HepG2 (cell line): ENCODE measurements around the gene IL17RB. TPM values are rescaled to one million over a fixed set of nuclear protein-coding genes. Genes with fewer than 3 reads are reported as not detected.

Experiments used
- ATAC-seq: fragments of 200-7000 bp; cut with Tn5 transposase; 3 replicates; pipeline ENCODE4 v1.9.1; 2020; ENCODE audit warnings: mild to moderate bottlenecking, moderate library complexity
- BruUV-seq: library from RNA; stranded (reverse); fragments of 400-500 nt; replicated peaks from 2 replicates; lab custom pipeline; 2021; lab: Mats Ljungman, UMichigan
- CTCF ChIA-PET: fragments of 300-600 bp; formaldehyde crosslinking; extraction: SDS; loops from one replicate; lab custom pipeline; 2021; ENCODE audit warnings: low total read pairs, inconsistent platforms, low intra/inter-chr PET ratio; lab: Yijun Ruan, JAX
- POLR2A ChIA-PET: fragments of 350-600 bp; sonication (Branson Sonifier 250); formaldehyde crosslinking; loops from one replicate; lab custom pipeline; 2020; ENCODE audit warnings: antibody characterized with exemption, inconsistent platforms; lab: Yijun Ruan, JAX
- DNase-seq: peaks from one replicate; pipeline ENCODE4 v3.0.0-alpha.2; 2015; ENCODE audit warnings: low spot score
- FAIRE-seq: peaks from 3 replicates; lab custom pipeline; 2011; peaks lifted over from hg19 to GRCh38; lab: Jason Lieb, UNC
- H2AFZ ChIP-seq: one replicate; pipeline ENCODE4 v1.6.1; 2011; ENCODE audit warnings: low read length, inconsistent platforms
- H3K27ac ChIP-seq: fragments of 300-600 bp; 3 replicates; pipeline ENCODE4 v1.8.0; 2011; ENCODE audit warnings: mixed run types, mild to moderate bottlenecking, mixed read lengths, low read length, inconsistent platforms; ENCODE audit not compliant: insufficient read depth; ENCODE audit errors: extremely low read length
- H3K27me3 ChIP-seq, 2 experiments: fragments of 200-600 bp in 1 of 2; 2 replicates in 1 of 2; 3 replicates in 1 of 2; pipeline versions ENCODE4 v1.6.0 to v1.8.0; 2011; ENCODE audit warnings: low read length in 2 of 2, mild to moderate bottlenecking in 2 of 2, moderate library complexity in 2 of 2, inconsistent platforms in 1 of 2; ENCODE audit not compliant: insufficient read depth in 2 of 2, control insufficient read depth in 1 of 2
- H3K36me3 ChIP-seq, 2 experiments: fragments of 200-600 bp in 1 of 2; replicated peaks in 1 of 2; 2 replicates in 1 of 2; 3 replicates in 1 of 2; pipeline versions ENCODE4 v1.5.1 to v1.8.0; 2011; ENCODE audit warnings: low read length in 2 of 2, inconsistent platforms in 1 of 2; ENCODE audit not compliant: insufficient read depth in 2 of 2, control insufficient read depth in 1 of 2
- H3K4me1 ChIP-seq: 2 replicates; pipeline ENCODE4 v1.5.1; 2012; ENCODE audit warnings: low read length, inconsistent platforms; ENCODE audit not compliant: insufficient read depth
- H3K4me2 ChIP-seq: 2 replicates; pipeline ENCODE4 v1.6.0; 2011; ENCODE audit warnings: low read depth, low read length, inconsistent platforms
- H3K4me3 ChIP-seq, 3 experiments: fragments of 200-600 bp in 1 of 3; sonication (generic), shearing (Covaris generic) in 1 of 3; replicated peaks in 1 of 3; 2 replicates each; pipeline ENCODE4 v1.5.1; 2011 to 2016; ENCODE audit warnings: low read length in 3 of 3, inconsistent platforms in 2 of 3, low read depth in 2 of 3, mild to moderate bottlenecking in 2 of 3, control low read depth in 1 of 3, mixed read lengths in 1 of 3; ENCODE audit not compliant: insufficient read depth in 1 of 3
- H3K79me2 ChIP-seq: one replicate; pipeline ENCODE4 v1.6.1; 2011; ENCODE audit warnings: low read length, inconsistent platforms; ENCODE audit not compliant: insufficient read depth
- H3K9ac ChIP-seq: 2 replicates; pipeline ENCODE4 v1.6.0; 2011; ENCODE audit warnings: mild to moderate bottlenecking, low read depth, low read length, inconsistent platforms; ENCODE audit not compliant: insufficient read depth
- H3K9me3 ChIP-seq: 2 replicates; pipeline ENCODE4 v1.5.1; 2012; ENCODE audit warnings: mild to moderate bottlenecking, low read length
- H4K20me1 ChIP-seq: 2 replicates; pipeline ENCODE4 v1.6.0; 2011; ENCODE audit warnings: inconsistent platforms, mild to moderate bottlenecking, low read length, moderate library complexity; ENCODE audit not compliant: insufficient read depth
- ETV5 ChIP-seq: IDR thresholded peaks from 2 replicates; pipeline ENCODE4 v1.6.1; 2018; ENCODE audit warnings: missing biosample characterization, missing genetic modification reagents, inconsistent platforms, borderline replicate concordance
- POLR2AphosphoS2 ChIP-seq: IDR thresholded peaks from 2 replicates; pipeline ENCODE4 v1.6.1; 2011; ENCODE audit warnings: low read depth, low read length, improper control_type of control experiment
- U2AF1 ChIP-seq: fragments of 200-400 bp; formaldehyde crosslinking; optimal IDR thresholded peaks from 2 replicates; pipeline ENCODE3; 2017; ENCODE audit warnings: mild to moderate bottlenecking, low read depth, low read length
- XRCC5 ChIP-seq: fragments of 200-400 bp; formaldehyde crosslinking; optimal IDR thresholded peaks from 2 replicates; pipeline ENCODE3; 2017; ENCODE audit warnings: mild to moderate bottlenecking, low read length
- WGBS: methylation state at CpG from one replicate; pipeline ENCODE4 v1.1.6; 2017; ENCODE audit warnings: low lambda C conversion rate; 5-methylcytosine and 5-hydroxymethylcytosine counted together
- in situ Hi-C: cut with HindIII; loops from 2 replicates; pipeline ENCODE4 v1.10.0; 2017; ENCODE audit warnings: low pct_unique_long_range_greater_than_20kb; ENCODE audit not compliant: extremely low pct_ligation_motif_present
- intact Hi-C: fragments of 100-400 bp; cut with micrococcal nuclease; formaldehyde crosslinking; loops from one replicate; pipeline ENCODE4 v1.10.0; 2022; ENCODE audit not compliant: unreplicated experiment
- polyA plus RNA-seq, 8 experiments: library from polyadenylated mRNA; depleted of rRNA in 3 of 8; stranded (reverse) in 7 of 8; unstranded in 1 of 8; fragments of >200 nt; fragmentation: Illumina TruSeq in 4 of 8; extraction: Trizol in 4 of 8; gene quantifications; 2 replicates each; pipeline versions ENCODE4 v1.2.1 to v1.2.3, GENCODE V29; 2011 to 2016; ENCODE audit warnings: low read depth in 4 of 8, missing spikeins in 1 of 8, mixed read lengths in 1 of 8; ENCODE audit not compliant: insufficient read depth in 1 of 8
- total RNA-seq, 5 experiments: library from RNA; depleted of rRNA; stranded (reverse); fragments of >200 nt; fragmentation: Illumina TruSeq; extraction: Trizol; gene quantifications; 2 replicates each; pipeline ENCODE4 v1.2.3, GENCODE V29; 2016; ENCODE audit warnings: low read depth in 1 of 5
- TF ChIP-seq, protein P1 (sequence below): sonication (generic); formaldehyde crosslinking; IDR thresholded peaks from 2 replicates; pipeline ENCODE4 v1.4.0; 2020; ENCODE audit warnings: missing genetic modification reagents
- TF ChIP-seq, protein P2 (sequence below): IDR thresholded peaks from 2 replicates; pipeline ENCODE4 v1.6.1; 2018; ENCODE audit warnings: missing genetic modification reagents

The IL17RB gene
- total and polyA plus RNA-seq, 2 of the 13 experiments (the other 11 are each of a cell fraction or from before 2014, with no cell fraction given): 130 to 190 TPM

DNA sequence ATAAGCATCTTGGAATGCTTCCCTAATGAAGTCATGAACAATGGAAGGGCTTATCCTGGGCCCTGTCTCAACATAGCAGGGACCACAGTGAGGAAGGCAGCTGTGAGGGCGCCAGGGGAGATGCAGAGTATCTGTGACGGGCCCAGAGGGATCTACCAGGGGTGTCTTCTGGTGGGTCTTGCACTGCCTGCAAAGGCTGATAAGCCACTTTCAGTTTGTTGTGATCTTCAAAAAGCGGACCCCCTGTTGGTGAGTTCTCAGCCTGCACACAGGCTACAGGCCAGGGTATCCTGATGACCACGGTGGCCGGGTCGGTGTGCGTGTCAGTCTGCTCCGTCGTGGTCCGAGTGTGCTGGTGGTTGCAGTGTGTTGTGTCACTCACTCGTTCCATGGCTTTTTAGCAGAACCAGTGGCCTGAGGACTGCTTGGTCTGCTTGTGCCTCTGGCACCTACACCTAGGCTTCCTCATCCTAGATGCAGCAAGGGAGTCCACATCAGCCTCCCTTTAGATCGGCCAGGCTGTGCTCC, 47.0 kb upstream of the IL17RB start (continued):
- TF ChIP-seq, protein P1, sequence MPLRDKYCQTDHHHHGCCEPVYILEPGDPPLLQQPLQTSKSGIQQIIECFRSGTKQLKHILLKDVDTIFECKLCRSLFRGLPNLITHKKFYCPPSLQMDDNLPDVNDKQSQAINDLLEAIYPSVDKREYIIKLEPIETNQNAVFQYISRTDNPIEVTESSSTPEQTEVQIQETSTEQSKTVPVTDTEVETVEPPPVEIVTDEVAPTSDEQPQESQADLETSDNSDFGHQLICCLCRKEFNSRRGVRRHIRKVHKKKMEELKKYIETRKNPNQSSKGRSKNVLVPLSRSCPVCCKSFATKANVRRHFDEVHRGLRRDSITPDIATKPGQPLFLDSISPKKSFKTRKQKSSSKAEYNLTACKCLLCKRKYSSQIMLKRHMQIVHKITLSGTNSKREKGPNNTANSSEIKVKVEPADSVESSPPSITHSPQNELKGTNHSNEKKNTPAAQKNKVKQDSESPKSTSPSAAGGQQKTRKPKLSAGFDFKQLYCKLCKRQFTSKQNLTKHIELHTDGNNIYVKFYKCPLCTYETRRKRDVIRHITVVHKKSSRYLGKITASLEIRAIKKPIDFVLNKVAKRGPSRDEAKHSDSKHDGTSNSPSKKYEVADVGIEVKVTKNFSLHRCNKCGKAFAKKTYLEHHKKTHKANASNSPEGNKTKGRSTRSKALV (CRISPR knock-in tag): no peak
- TF ChIP-seq ETV5 (no peak), XRCC5 (no peak)
- TF ChIP-seq, protein P2, sequence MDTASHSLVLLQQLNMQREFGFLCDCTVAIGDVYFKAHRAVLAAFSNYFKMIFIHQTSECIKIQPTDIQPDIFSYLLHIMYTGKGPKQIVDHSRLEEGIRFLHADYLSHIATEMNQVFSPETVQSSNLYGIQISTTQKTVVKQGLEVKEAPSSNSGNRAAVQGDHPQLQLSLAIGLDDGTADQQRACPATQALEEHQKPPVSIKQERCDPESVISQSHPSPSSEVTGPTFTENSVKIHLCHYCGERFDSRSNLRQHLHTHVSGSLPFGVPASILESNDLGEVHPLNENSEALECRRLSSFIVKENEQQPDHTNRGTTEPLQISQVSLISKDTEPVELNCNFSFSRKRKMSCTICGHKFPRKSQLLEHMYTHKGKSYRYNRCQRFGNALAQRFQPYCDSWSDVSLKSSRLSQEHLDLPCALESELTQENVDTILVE (CRISPR knock-in tag): no peak
- TF ChIP-seq, all 625 proteins: peak for 0

DNA sequence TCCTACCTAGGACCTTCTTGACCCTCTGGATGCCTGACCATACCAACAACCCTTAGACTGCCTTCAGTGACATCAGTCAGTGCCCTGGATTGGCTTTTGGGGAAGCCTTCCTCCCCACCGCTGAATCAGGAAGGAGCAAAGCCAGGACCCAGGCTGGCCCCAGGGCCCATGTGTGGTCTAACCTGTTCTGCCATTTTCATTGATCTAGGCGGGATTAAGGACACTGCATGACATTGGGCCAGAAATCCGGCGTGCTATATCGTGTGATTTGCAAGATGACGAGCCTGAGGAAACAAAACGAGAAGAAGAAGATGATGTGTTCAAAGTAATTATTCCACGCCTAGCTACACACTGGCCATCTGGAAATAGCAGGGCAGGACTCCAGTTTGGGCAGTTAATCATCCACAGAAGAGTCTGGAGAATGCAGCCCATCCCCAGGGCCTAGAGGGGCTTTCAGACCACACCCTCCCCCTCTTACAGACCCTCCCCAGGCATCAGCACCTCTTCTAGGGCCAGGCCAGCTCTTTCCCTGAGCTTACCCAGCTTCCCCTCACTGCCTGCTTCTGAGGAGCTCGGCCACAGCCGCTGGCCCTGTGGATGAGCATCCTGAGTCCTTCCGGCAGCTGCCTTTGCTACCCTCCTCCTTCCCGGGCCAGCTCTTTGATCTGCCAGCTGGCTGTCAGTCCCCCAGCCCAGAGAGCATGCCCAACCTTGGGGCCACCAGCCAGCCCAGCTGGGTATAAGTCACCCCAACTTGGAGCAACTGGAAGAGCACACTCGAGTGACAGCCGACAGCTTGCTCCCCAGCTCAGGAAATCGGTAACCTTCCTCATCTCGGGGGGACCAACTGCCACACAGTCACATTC, 46.1 kb upstream of the IL17RB start:
- no peak overlapping the region for H3K4me3 ChIP-seq
- POLR2A ChIA-PET: no interaction called here
- TF ChIP-seq U2AF1 (no peak), POLR2AphosphoS2 (0 out of 2 replicates have a peak, but pooled peaks have one; percentile 28)
- no peak for FAIRE-seq
- no peaks in the 10 kb centered on the region for H3K9me3 ChIP-seq
- no peak for DNase-seq
- no peaks in the 10 kb centered on the region for H3K27me3 ChIP-seq
- H3K4me2 ChIP-seq: no peak overlapping the region
- no peaks in the 10 kb centered on the region for H4K20me1 ChIP-seq
- no peaks in the 10 kb centered on the region for H3K79me2 ChIP-seq
- in situ Hi-C loops: no loop called here
- no peaks in the 10 kb centered on the region for H3K4me1 ChIP-seq
- 69% methylated on average over 13 of the region's 16 CpGs for WGBS
- H3K9ac ChIP-seq: no peak overlapping the region
- H3K27ac ChIP-seq: no peak overlapping the region
- no peak overlapping the region for H2AFZ ChIP-seq
- ATAC-seq: no peak
- H3K36me3 ChIP-seq: no peaks in the 10 kb centered on the region
- intact Hi-C loops: no loop called here
- CTCF ChIA-PET: no interaction called here
- BruUV-seq: no TSS peak
